Mesothelial cell of epicardium (in vitro differentiated cells): ENCODE results near the gene SLTM. TPM values are rescaled to one million over a fixed set of nuclear protein-coding genes. Genes with fewer than 3 reads are reported as not detected.
"Not testable (repeated sequence)": the region's sequence is repeated elsewhere in the genome, so short reads cannot be mapped to it uniquely, and the experiment has no call there.

Source experiments
- DNase-seq, 2 experiments: peaks; one replicate each; pipeline ENCODE4 v3.0.0; 2021; ENCODE audit warnings: low spot score in 2 of 2; ENCODE audit not compliant: unreplicated experiment in 2 of 2
- H3K27ac Mint-ChIP-seq: 2 replicates; pipeline ENCODE4 v1.8.0; 2021; ENCODE audit warnings: mixed read lengths
- H3K27me3 Mint-ChIP-seq: 2 replicates; pipeline ENCODE4 v1.8.0; 2021; ENCODE audit warnings: low read depth, mixed read lengths
- H3K36me3 Mint-ChIP-seq: 2 replicates; pipeline ENCODE4 v1.8.0; 2021; ENCODE audit warnings: mixed read lengths
- H3K4me1 Mint-ChIP-seq: 2 replicates; pipeline ENCODE4 v1.8.0; 2021; ENCODE audit warnings: mixed read lengths
- H3K4me3 Mint-ChIP-seq: 2 replicates; pipeline ENCODE4 v1.8.0; 2021; ENCODE audit warnings: mild to moderate bottlenecking, moderate library complexity, mixed read lengths
- H3K9me3 Mint-ChIP-seq: 2 replicates; pipeline ENCODE4 v1.8.0; 2021; ENCODE audit warnings: mixed read lengths
- total RNA-seq: library from RNA; stranded (reverse); gene quantifications from 3 replicates; pipeline ENCODE4 v1.2.1, GENCODE V29; 2021
- TF ChIP-seq, protein P1 (sequence below): fragments of 200-600 bp; sonication (generic); IDR thresholded peaks from one replicate; pipeline ENCODE4 v1.5.0; 2021; ENCODE audit warnings: antibody characterized with exemption; ENCODE audit not compliant: unreplicated experiment

Gene SLTM
- total RNA-seq, 1 donor from 2014 or later: 116 TPM

DNA sequence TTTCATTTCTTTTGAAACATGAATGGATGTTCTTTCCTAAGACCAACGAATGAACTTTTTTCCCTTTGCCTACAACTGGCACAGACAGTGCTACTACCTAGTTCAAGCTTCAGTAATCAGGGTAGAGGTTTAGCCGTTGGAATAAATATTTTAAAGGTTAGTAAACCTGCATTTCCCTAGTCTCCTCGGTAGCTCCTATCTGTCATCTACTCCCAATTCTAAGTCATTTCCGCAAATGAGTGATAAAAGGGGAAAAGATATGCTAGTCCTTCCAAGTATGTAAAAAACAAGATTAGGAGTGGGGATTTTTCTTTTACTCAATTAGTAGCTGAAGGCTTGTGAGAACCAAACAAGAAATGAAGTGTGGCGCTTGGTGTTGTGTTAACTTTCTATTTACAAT is 15.2 kb downstream of the SLTM start:
- peak overlapping the region; percentile 43 for H3K27ac Mint-ChIP-seq
- H3K4me3 Mint-ChIP-seq: no peak overlapping the region
- no peak for DNase-seq
- peaks cover 27% of the 10 kb centered on the region for H3K36me3 Mint-ChIP-seq
- H3K9me3 Mint-ChIP-seq: no peaks in the 10 kb centered on the region
- TF ChIP-seq, protein P1, sequence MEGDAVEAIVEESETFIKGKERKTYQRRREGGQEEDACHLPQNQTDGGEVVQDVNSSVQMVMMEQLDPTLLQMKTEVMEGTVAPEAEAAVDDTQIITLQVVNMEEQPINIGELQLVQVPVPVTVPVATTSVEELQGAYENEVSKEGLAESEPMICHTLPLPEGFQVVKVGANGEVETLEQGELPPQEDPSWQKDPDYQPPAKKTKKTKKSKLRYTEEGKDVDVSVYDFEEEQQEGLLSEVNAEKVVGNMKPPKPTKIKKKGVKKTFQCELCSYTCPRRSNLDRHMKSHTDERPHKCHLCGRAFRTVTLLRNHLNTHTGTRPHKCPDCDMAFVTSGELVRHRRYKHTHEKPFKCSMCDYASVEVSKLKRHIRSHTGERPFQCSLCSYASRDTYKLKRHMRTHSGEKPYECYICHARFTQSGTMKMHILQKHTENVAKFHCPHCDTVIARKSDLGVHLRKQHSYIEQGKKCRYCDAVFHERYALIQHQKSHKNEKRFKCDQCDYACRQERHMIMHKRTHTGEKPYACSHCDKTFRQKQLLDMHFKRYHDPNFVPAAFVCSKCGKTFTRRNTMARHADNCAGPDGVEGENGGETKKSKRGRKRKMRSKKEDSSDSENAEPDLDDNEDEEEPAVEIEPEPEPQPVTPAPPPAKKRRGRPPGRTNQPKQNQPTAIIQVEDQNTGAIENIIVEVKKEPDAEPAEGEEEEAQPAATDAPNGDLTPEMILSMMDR: no peak
- H3K27me3 Mint-ChIP-seq: no peaks in the 10 kb centered on the region
- peaks cover 5% of the 10 kb centered on the region for H3K4me1 Mint-ChIP-seq

GRCh38 chr15:58917613-58918129 is 15.8 kb downstream of the SLTM start:
- H3K4me3 Mint-ChIP-seq, DNase-seq, H3K27ac Mint-ChIP-seq, H3K27me3 Mint-ChIP-seq, H3K9me3 Mint-ChIP-seq, H3K4me1 Mint-ChIP-seq: not testable (repeated sequence)
- peaks cover 29% of the 10 kb centered on the region for H3K36me3 Mint-ChIP-seq

- Mint-ChIP-seq H3K36me3 (peaks cover 29% of the 10 kb centered on the region), H3K4me3 (no peak overlapping the region), H3K9me3 (no peaks in the 10 kb centered on the region), H3K27ac (peak overlapping the region; percentile 1), H3K4me1 (peaks cover 5% of the 10 kb centered on the region), H3K27me3 (no peaks in the 10 kb centered on the region)
- TF ChIP-seq, protein P1: no peak
- DNase-seq: no peak
These were observed 16.5 kb downstream of the SLTM start for GRCh38 chr15:58916962-58917361.

GRCh38 chr15:58910456-58910855 is 23.0 kb downstream of the SLTM start:
- H3K27ac Mint-ChIP-seq: no peak overlapping the region
- DNase-seq: no peak
- peaks cover 42% of the 10 kb centered on the region for H3K36me3 Mint-ChIP-seq
- H3K4me3 Mint-ChIP-seq: no peak overlapping the region
- TF ChIP-seq, protein P1: no peak
- peaks cover 1% of the 10 kb centered on the region for H3K4me1 Mint-ChIP-seq
- no peaks in the 10 kb centered on the region for H3K9me3 Mint-ChIP-seq
- no peaks in the 10 kb centered on the region for H3K27me3 Mint-ChIP-seq

GRCh38 chr15:58909616-58910015 is 23.9 kb downstream of the SLTM start:
- Mint-ChIP-seq H3K4me1 (peaks cover 1% of the 10 kb centered on the region), H3K27me3 (no peaks in the 10 kb centered on the region), H3K36me3 (peaks cover 39% of the 10 kb centered on the region), H3K27ac (no peak overlapping the region), H3K9me3 (no peaks in the 10 kb centered on the region), H3K4me3 (no peak overlapping the region)
- no peak for DNase-seq
- TF ChIP-seq, protein P1: no peak

GRCh38 chr15:58908550-58909309 is 24.7 kb downstream of the SLTM start:
- TF ChIP-seq, protein P1: no peak
- Mint-ChIP-seq H3K9me3 (no peaks in the 10 kb centered on the region), H3K4me3 (no peak overlapping the region), H3K4me1 (peaks cover 1% of the 10 kb centered on the region), H3K27ac (no peak overlapping the region), H3K36me3 (peaks cover 33% of the 10 kb centered on the region), H3K27me3 (no peaks in the 10 kb centered on the region)
- no peak for DNase-seq
